HG03565 (cell line): ENCODE measurements around the gene ABCF1.
"Not testable (repeated sequence)": the region's sequence is repeated elsewhere in the genome, so short reads cannot be mapped to it uniquely, and the experiment has no call there.

Experiments used
- ATAC-seq: cut with Tn5 transposase; IDR thresholded peaks from one replicate; pipeline ENCODE4 v1.9.1; 2021; ENCODE audit warnings: mild to moderate bottlenecking, moderate library complexity; ENCODE audit not compliant: unreplicated experiment

The ABCF1 gene

GRCh38 chr6:30556906-30557682 is 14.1 kb upstream of the ABCF1 start, which contains the start of gene PRR3:
Gene PRR3 (plus strand): TSS chr6:30557295. CDS start chr6:30557345, 50 bp downstream.
- peak; percentile 39 for ATAC-seq

- no peak for ATAC-seq
Measured at GRCh38 chr6:30557683-30557981, 13.6 kb upstream of the ABCF1 start.

GRCh38 chr6:30560930-30561329 is 10.3 kb upstream of the ABCF1 start:
- no peak for ATAC-seq

- ATAC-seq, result no peak
Measured at GRCh38 chr6:30562470-30563425, 8.5 kb upstream of the ABCF1 start.

GRCh38 chr6:30564114-30564513 is 7.1 kb upstream of the ABCF1 start:
- no peak for ATAC-seq

GRCh38 chr6:30565772-30566171 is 5.5 kb upstream of the ABCF1 start:
- no peak for ATAC-seq

GRCh38 chr6:30568245-30568644 is 3.0 kb upstream of the ABCF1 start:
- no peak for ATAC-seq

- no peak for ATAC-seq
Measured at GRCh38 chr6:30570263-30570662, 979 bp upstream of the ABCF1 start.

- peak; percentile 13 for ATAC-seq
Measured at GRCh38 chr6:30570740-30571074, 535 bp upstream of the ABCF1 start.

GRCh38 chr6:30571762-30572082 is 480 bp downstream of the ABCF1 start:
- no peak for ATAC-seq

- no peak for ATAC-seq
Measured at GRCh38 chr6:30572148-30572547, 906 bp downstream of the ABCF1 start.

GRCh38 chr6:30573113-30573512 is 1.9 kb downstream of the ABCF1 start:
- ATAC-seq, result no peak

- no peak for ATAC-seq
Measured at GRCh38 chr6:30578051-30578450, 6.8 kb downstream of the ABCF1 start.

- no peak for ATAC-seq
Measured at GRCh38 chr6:30583921-30584320, 12.7 kb downstream of the ABCF1 start.

- no peak for ATAC-seq
Measured at GRCh38 chr6:30589754-30590358, 18.6 kb downstream of the ABCF1 start.

GRCh38 chr6:30590509-30590908 is 19.3 kb downstream of the ABCF1 start:
- ATAC-seq, result no peak

- ATAC-seq, result no peak
Measured at GRCh38 chr6:30591008-30591407, 19.8 kb downstream of the ABCF1 start.

GRCh38 chr6:30592287-30592686 is 21.0 kb downstream of the ABCF1 start:
- no peak for ATAC-seq

- not testable (repeated sequence) for ATAC-seq
Measured at GRCh38 chr6:30597315-30598144, 26.3 kb downstream of the ABCF1 start.

- ATAC-seq, result no peak
Measured at GRCh38 chr6:30598912-30599624, 27.8 kb downstream of the ABCF1 start.
